Activated CD4-positive, alpha-beta T cell treated with anti-CD3 and anti-CD28 coated beads, Interleukin-2, amount 10 ng/mL, durations not matched to agents 24 days and 14 days (primary cell): ENCODE measurements around the gene TARS2. TPM values are rescaled to one million over a fixed set of nuclear protein-coding genes. Genes with fewer than 3 reads are reported as not detected.
A peak's percentile ranks its signal among the peaks of the same experiment; 100 is the strongest.

Experiments
- DNase-seq: peaks from one replicate; pipeline ENCODE4 v3.0.0; 2022
- H3K27ac Mint-ChIP-seq: one replicate; pipeline ENCODE4 v1.8.0; 2022; ENCODE audit warnings: mild to moderate bottlenecking, mixed read lengths
- H3K27me3 Mint-ChIP-seq: one replicate; pipeline ENCODE4 v1.8.0; 2022; ENCODE audit warnings: mixed read lengths
- H3K36me3 Mint-ChIP-seq: one replicate; pipeline ENCODE4 v1.8.0; 2022; ENCODE audit warnings: low read depth, mild to moderate bottlenecking, mixed read lengths
- H3K4me1 Mint-ChIP-seq: one replicate; pipeline ENCODE4 v1.8.0; 2021; ENCODE audit warnings: mixed read lengths
- H3K4me3 Mint-ChIP-seq: one replicate; pipeline ENCODE4 v1.8.0; 2022; ENCODE audit warnings: mild to moderate bottlenecking, moderate library complexity, mixed read lengths
- H3K9me3 Mint-ChIP-seq: one replicate; pipeline ENCODE4 v1.8.0; 2021; ENCODE audit warnings: mixed read lengths
- intact Hi-C: fragments of 100-400 bp; cut with micrococcal nuclease; formaldehyde crosslinking; loops from one replicate; pipeline ENCODE4 v1.15.1; 2023
- total RNA-seq: library from RNA; stranded (reverse); gene quantifications from 2 replicates; pipeline ENCODE4 v1.2.3, GENCODE V29; 2022

The TARS2 gene
- total RNA-seq, 1 donor from 2014 or later = 68.8 TPM

- Mint-ChIP-seq H3K4me3 (no peak overlapping the region), H3K36me3 (peaks cover 12% of the 10 kb centered on the region), H3K4me1 (peaks cover 15% of the 10 kb centered on the region), H3K27me3 (no peaks in the 10 kb centered on the region), H3K9me3 (no peaks in the 10 kb centered on the region), H3K27ac (no peak overlapping the region)
- no peak for DNase-seq
- intact Hi-C loops = no loop called here
Measured at GRCh38 chr1:150513351-150513791, 26.2 kb downstream of the TARS2 start.

GRCh38 chr1:150514260-150514659 is 27.0 kb downstream of the TARS2 start:
- DNase-seq = no peak
- Mint-ChIP-seq H3K4me3 (peak overlapping the region; percentile 95), H3K27me3 (no peaks in the 10 kb centered on the region), H3K9me3 (no peaks in the 10 kb centered on the region), H3K4me1 (peaks cover 15% of the 10 kb centered on the region), H3K36me3 (peaks cover 12% of the 10 kb centered on the region), H3K27ac (no peak overlapping the region)
- intact Hi-C loops = no loop called here

- intact Hi-C loops = loop anchor here (1.0 to 5.0 kb wide), 2 partner anchors 28 to 193 kb away; partner anchors contain the start of genes PRPF3 and TARS2
- no peak for DNase-seq
- Mint-ChIP-seq H3K4me1 (peaks cover 15% of the 10 kb centered on the region), H3K36me3 (peaks cover 12% of the 10 kb centered on the region), H3K4me3 (peak overlapping the region; percentile 95), H3K9me3 (no peaks in the 10 kb centered on the region), H3K27ac (peak overlapping the region; percentile 83), H3K27me3 (no peaks in the 10 kb centered on the region)
Measured at GRCh38 chr1:150514913-150515327, 27.7 kb downstream of the TARS2 start.

GRCh38 chr1:150515328-150516049 is 28.3 kb downstream of the TARS2 start, which contains the start of gene FALEC:
Gene FALEC, plus strand, starts transcription at chr1:150515752.
- H3K27me3 Mint-ChIP-seq = peaks cover 2% of the 10 kb centered on the region
- H3K36me3 Mint-ChIP-seq = peaks cover 9% of the 10 kb centered on the region
- H3K27ac Mint-ChIP-seq = peak within 1 kb of the TSS; percentile 83
- intact Hi-C loops = loop anchor here (1.0 to 5.0 kb wide), 3 partner anchors 28 to 260 kb away; partner anchors contain the start of genes PRPF3 and TARS2
- H3K9me3 Mint-ChIP-seq = no peaks in the 10 kb centered on the region
- H3K4me1 Mint-ChIP-seq = peaks cover 11% of the 10 kb centered on the region
- peak within 1 kb of the TSS; percentile 95 for H3K4me3 Mint-ChIP-seq
- peak; percentile 98 for DNase-seq

GRCh38 chr1:150516050-150516591 is 28.9 kb downstream of the TARS2 start:
- Mint-ChIP-seq H3K4me3 (peak overlapping the region; percentile 95), H3K4me1 (peaks cover 12% of the 10 kb centered on the region), H3K36me3 (peaks cover 9% of the 10 kb centered on the region), H3K27me3 (peaks cover 2% of the 10 kb centered on the region), H3K9me3 (no peaks in the 10 kb centered on the region), H3K27ac (peak overlapping the region; percentile 83)
- intact Hi-C loops = loop anchor here (1.0 to 5.0 kb wide), 2 partner anchors 194 to 261 kb away; partner anchors contain the start of gene PRPF3
- peak; percentile 73 for DNase-seq

- peak overlapping the region; percentile 83 for H3K27ac Mint-ChIP-seq
- H3K36me3 Mint-ChIP-seq = peaks cover 8% of the 10 kb centered on the region
- no peak for DNase-seq
- H3K4me1 Mint-ChIP-seq = peaks cover 16% of the 10 kb centered on the region
- intact Hi-C loops = loop anchor here (1.0 to 5.0 kb wide), 2 partner anchors 194 to 261 kb away; partner anchors contain the start of gene PRPF3
- no peaks in the 10 kb centered on the region for H3K9me3 Mint-ChIP-seq
- H3K4me3 Mint-ChIP-seq = peak overlapping the region; percentile 95
- H3K27me3 Mint-ChIP-seq = peaks cover 2% of the 10 kb centered on the region
Measured at GRCh38 chr1:150516616-150517015, 29.4 kb downstream of the TARS2 start.

GRCh38 chr1:150521196-150521968 is 34.2 kb downstream of the TARS2 start:
- H3K4me1 Mint-ChIP-seq = peaks cover 10% of the 10 kb centered on the region
- no peak overlapping the region for H3K27ac Mint-ChIP-seq
- H3K36me3 Mint-ChIP-seq = no peaks in the 10 kb centered on the region
- no peak for DNase-seq
- no peak overlapping the region for H3K4me3 Mint-ChIP-seq
- peaks cover 2% of the 10 kb centered on the region for H3K27me3 Mint-ChIP-seq
- intact Hi-C loops = no loop called here
- no peaks in the 10 kb centered on the region for H3K9me3 Mint-ChIP-seq

GRCh38 chr1:150525348-150525747 is 38.1 kb downstream of the TARS2 start:
- intact Hi-C loops = no loop called here
- Mint-ChIP-seq H3K27me3 (no peaks in the 10 kb centered on the region), H3K4me3 (no peak overlapping the region), H3K27ac (no peak overlapping the region), H3K9me3 (no peaks in the 10 kb centered on the region), H3K4me1 (peaks cover 5% of the 10 kb centered on the region), H3K36me3 (no peaks in the 10 kb centered on the region)
- DNase-seq = no peak

GRCh38 chr1:150528196-150528595 is 41.0 kb downstream of the TARS2 start:
- DNase-seq = no peak
- no peaks in the 10 kb centered on the region for H3K36me3 Mint-ChIP-seq
- H3K9me3 Mint-ChIP-seq = no peaks in the 10 kb centered on the region
- H3K4me3 Mint-ChIP-seq = no peak overlapping the region
- peaks cover 3% of the 10 kb centered on the region for H3K4me1 Mint-ChIP-seq
- intact Hi-C loops = no loop called here
- H3K27me3 Mint-ChIP-seq = no peaks in the 10 kb centered on the region
- H3K27ac Mint-ChIP-seq = no peak overlapping the region

GRCh38 chr1:150529017-150529416 is 41.8 kb downstream of the TARS2 start:
- no peaks in the 10 kb centered on the region for H3K27me3 Mint-ChIP-seq
- H3K4me3 Mint-ChIP-seq = no peak overlapping the region
- no peak overlapping the region for H3K27ac Mint-ChIP-seq
- peaks cover 3% of the 10 kb centered on the region for H3K4me1 Mint-ChIP-seq
- DNase-seq = no peak
- no peaks in the 10 kb centered on the region for H3K9me3 Mint-ChIP-seq
- H3K36me3 Mint-ChIP-seq = no peaks in the 10 kb centered on the region
- intact Hi-C loops = no loop called here

- Mint-ChIP-seq H3K4me3 (no peak overlapping the region), H3K27me3 (no peaks in the 10 kb centered on the region), H3K9me3 (no peaks in the 10 kb centered on the region), H3K27ac (no peak overlapping the region), H3K36me3 (no peaks in the 10 kb centered on the region), H3K4me1 (peaks cover 3% of the 10 kb centered on the region)
- no peak for DNase-seq
- intact Hi-C loops = loop anchor here (5.0 kb wide), 2 partner anchors 43 to 273 kb away; partner anchors contain the start of genes CA14 and TARS2
Measured at GRCh38 chr1:150530491-150531159, 43.4 kb downstream of the TARS2 start.

GRCh38 chr1:150532860-150533259 is 45.6 kb downstream of the TARS2 start:
- DNase-seq = no peak
- Mint-ChIP-seq H3K4me1 (peaks cover 3% of the 10 kb centered on the region), H3K36me3 (no peaks in the 10 kb centered on the region), H3K27me3 (no peaks in the 10 kb centered on the region), H3K4me3 (no peak overlapping the region), H3K9me3 (no peaks in the 10 kb centered on the region), H3K27ac (no peak overlapping the region)
- intact Hi-C loops = loop anchor here (1.0 to 5.0 kb wide), 3 partner anchors 46 to 276 kb away; partner anchors contain the start of genes CA14 and TARS2

- Mint-ChIP-seq H3K27me3 (no peaks in the 10 kb centered on the region), H3K36me3 (no peaks in the 10 kb centered on the region), H3K4me1 (peaks cover 3% of the 10 kb centered on the region), H3K27ac (no peak overlapping the region), H3K9me3 (no peaks in the 10 kb centered on the region), H3K4me3 (no peak overlapping the region)
- DNase-seq = no peak
- intact Hi-C loops = loop anchor here (5.0 kb wide), 2 partner anchors 47 to 277 kb away; partner anchors contain the start of genes CA14 and TARS2
Measured at GRCh38 chr1:150534002-150534401, 46.8 kb downstream of the TARS2 start.
